Epithelial cell of esophagus (primary cell): ENCODE measurements around the gene C1orf35.

Source experiments
- DNase-seq: peaks from one replicate; pipeline ENCODE4 v3.0.0; 2010; ENCODE audit warnings: low read depth
- H3K4me3 ChIP-seq: 2 replicates; pipeline ENCODE4 v1.5.1; 2011; ENCODE audit warnings: mild to moderate bottlenecking, low read length, control low read depth
- TF ChIP-seq, protein P1 (sequence below): IDR thresholded peaks from 2 replicates; pipeline ENCODE4 v1.5.1; 2011; ENCODE audit warnings: low read depth, mild to moderate bottlenecking, low read length, control low read depth, inconsistent platforms; ENCODE audit not compliant: insufficient read depth; ENCODE audit errors: missing control alignments

C1orf35 gene

DNA sequence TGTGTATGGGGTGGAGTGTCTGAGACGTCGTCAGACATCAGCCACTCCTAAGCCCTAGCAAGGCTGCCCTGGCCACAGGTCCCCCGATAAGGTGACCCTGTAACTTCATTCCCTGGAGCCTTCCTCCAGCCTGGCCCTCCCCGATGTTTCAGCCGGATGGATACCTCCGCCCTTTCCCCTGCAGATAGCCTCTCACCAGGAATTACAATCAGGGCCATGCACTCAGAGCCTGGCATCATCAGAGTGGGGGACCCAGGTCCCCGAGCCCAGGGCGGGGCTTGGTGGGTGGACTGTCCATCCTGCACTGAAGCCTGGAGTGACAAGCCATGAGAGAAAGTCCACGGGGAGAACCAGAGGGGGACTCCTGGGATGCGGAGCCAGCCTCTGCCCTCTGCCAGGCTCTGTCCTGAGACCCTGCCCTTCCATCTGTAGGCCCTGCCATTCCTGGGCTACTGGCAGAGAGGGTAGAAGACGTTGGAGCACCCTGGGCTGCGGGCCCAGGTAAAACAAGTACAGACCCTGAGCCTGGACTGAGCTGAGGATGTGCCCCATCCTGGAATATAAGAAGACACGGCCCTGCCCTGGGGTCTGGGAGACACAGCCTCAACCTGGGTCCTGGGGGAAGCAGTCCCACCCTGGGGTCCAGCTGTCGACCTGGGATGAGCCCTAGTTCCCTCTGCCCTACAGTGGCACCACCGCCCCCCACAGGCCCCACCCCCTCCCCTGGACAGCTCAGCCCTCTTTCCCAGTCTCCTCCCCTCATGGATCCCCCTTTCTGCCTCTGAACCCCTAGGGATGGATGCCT, 37.4 kb downstream of the C1orf35 start:
- no peak overlapping the region for H3K4me3 ChIP-seq
- TF ChIP-seq, protein P1, sequence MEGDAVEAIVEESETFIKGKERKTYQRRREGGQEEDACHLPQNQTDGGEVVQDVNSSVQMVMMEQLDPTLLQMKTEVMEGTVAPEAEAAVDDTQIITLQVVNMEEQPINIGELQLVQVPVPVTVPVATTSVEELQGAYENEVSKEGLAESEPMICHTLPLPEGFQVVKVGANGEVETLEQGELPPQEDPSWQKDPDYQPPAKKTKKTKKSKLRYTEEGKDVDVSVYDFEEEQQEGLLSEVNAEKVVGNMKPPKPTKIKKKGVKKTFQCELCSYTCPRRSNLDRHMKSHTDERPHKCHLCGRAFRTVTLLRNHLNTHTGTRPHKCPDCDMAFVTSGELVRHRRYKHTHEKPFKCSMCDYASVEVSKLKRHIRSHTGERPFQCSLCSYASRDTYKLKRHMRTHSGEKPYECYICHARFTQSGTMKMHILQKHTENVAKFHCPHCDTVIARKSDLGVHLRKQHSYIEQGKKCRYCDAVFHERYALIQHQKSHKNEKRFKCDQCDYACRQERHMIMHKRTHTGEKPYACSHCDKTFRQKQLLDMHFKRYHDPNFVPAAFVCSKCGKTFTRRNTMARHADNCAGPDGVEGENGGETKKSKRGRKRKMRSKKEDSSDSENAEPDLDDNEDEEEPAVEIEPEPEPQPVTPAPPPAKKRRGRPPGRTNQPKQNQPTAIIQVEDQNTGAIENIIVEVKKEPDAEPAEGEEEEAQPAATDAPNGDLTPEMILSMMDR, result no peak
- DNase-seq, result no peak

DNA sequence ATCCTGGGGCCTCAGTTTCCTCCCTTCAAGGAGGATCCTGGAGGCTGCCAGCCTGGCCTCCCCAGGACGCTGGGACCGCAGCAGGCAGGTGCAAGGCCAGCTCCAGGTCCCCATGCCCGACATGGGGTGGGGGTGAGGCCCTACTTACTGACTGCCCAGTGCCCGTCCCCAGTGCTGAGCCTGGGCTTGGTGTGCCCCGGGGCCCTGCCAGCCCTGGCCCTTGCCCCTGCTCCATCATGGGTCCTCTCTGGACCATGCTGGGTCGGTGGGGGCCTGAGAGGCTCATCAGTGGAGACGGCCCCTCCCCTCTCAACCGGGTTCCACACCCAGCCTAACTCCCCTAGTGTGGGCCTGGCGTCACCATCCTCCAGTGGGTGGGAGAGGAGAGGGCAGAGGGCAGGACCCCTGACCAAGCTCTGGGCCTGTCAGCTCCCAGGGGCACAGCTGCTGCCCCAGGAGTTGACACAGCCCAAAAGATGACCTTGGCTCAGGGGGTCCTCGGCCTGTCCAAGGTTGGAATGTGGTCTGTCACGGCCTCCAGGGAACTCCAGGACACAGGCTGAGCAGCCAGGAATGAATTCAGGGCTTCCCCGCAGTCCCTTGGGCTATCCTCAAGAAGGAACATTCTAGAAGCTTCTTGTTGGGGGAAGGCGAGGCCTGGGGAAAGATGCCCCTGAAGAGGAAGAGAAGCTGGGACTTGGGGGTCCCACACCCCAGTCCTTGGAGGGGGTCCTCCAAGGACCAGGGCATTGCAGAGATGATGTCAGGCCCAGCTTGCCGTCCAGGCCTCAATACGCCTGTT, 38.2 kb downstream of the C1orf35 start:
- no peak overlapping the region for H3K4me3 ChIP-seq
- DNase-seq, result no peak
- TF ChIP-seq, protein P1, result no peak

DNA sequence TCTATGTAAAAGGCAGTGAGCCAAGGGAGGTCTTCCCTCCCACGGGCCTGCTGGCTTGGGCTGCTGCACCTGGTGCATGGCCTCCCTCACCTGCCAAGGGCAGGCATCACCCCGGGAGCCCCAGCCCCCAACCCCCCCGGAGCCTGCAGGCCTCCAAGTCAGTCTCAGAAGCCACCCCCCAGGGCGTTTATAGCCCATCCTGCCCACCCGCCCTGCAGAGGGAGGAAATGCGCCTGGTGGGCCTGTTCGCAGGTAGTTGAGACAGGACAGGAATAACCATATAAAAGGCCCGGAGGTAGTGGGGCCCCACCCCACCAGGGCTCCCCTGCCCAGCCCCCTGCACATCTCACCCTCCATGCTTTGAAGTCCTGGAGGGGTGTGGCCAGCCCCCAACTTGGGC, 38.8 kb downstream of the C1orf35 start:
- no peak overlapping the region for H3K4me3 ChIP-seq
- no peak for DNase-seq
- TF ChIP-seq, protein P1, result no peak

DNA sequence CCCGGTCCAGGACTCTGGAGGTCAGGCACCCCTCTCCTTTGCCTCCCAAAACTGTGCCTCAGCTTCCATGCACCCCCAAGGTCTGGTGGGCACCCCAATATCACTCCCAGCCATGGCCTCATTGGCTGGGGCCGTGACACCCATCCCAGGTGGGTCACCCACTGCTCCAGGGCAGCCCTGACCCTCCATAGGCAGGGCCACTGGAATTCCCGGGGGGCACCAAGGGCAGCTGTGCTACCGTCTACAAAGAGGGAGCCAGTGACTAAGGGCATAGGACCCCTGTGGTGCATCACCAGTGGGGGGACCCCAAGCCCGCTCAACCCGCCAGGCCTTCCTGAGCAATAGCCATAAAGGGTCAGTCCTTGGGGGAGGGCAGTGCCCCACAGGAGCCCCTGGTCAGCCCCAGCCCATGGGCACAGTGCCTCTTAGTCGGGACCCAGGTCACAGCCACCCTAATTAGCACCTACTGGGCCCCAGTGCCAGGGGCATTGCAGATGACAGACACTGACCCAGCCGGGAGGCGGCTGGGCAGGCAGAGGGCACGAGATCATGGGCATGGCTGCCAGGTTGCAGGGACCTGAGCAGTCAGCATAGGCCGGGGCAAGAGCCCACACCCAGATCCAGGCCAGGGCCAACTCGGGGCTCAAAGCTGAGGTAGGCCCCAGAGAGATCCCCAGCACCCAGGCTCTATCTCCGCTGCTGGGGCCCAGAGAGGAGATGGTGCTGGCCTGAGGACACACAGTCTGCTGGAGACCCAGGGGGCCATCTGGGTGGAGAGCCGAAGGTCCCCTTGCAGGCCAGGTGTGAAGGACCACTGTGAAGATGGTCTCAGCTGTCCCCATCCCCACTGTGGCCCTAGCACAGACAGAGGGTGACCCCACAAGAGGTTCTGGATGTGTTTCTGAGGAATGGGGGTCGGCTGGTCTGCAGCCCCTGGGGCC, 39.6 kb downstream of the C1orf35 start:
- TF ChIP-seq, protein P1, result no peak
- no peak overlapping the region for H3K4me3 ChIP-seq
- DNase-seq, result no peak

DNA sequence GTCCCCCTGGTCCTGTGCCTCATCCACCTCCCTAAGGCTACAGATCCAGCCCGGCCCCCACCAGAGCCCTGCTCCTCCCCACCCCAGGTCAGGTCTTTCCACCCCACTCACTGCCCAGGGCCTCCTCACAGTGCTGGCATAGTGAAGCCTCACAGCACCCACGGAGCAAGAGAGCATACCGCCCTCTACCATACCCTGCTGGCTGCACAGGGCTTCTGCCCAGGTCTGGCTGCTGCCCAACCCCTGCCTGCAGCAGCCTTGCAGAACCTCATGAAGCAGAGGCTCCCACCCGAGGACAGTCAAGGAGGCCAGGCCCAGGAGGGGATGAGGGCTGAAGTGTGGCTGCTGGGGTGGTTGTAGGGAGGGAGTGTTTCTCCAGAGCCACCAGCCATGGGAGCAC, 40.3 kb downstream of the C1orf35 start:
- H3K4me3 ChIP-seq, result no peak overlapping the region
- TF ChIP-seq, protein P1, result peak; percentile 19
- DNase-seq, result no peak

DNA sequence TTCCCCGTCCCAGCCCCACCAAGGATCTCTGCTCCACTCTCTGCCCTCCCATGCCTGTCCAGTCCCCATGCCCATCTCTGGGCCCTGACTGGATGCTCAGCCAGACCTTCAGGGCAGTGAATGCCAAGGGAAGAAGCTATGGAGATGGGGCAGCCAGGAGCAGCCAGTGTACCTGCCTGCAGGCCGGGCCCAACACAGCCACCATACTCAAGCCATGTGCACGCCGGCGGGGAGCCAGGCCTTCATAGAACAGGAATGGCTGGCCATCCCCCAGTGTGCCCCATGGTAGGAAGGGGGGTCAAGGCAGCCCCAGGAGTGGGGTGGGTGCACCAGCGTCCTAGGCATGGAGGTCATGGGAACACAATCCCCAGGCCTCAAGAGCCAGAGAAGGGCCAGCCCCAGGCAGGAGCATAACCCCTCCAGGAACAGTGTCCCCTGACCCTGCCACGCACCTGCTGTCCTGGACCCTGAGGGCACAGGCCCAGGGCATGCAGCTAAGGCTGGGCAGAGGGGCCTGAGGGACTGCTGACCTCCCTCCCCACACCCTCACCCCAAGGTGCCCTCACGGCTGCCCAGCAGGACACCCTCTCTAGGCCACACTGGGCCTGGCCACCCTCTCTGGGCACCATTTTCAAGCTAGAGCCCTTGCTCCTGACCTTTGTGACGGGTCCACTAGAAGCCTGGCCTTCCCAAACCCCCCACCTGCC, 40.9 kb downstream of the C1orf35 start:
- DNase-seq, result no peak
- TF ChIP-seq, protein P1, result no peak
- no peak overlapping the region for H3K4me3 ChIP-seq
